H9 (cell line): ENCODE measurements around the gene USP7. TPM values are rescaled to one million over a fixed set of nuclear protein-coding genes. Genes with fewer than 3 reads are reported as not detected.

Experiments
- DNase-seq: peaks from one replicate; pipeline ENCODE4 v3.0.0-alpha.2; 2017
- H2AFZ ChIP-seq: one replicate; pipeline ENCODE4 v1.6.1; 2013; ENCODE audit warnings: mild to moderate bottlenecking, low read length, control low read depth, moderate library complexity
- H2AK5ac ChIP-seq: 2 replicates; pipeline ENCODE4 v1.6.1; 2013; ENCODE audit warnings: low read length, control low read depth, mixed read lengths; ENCODE audit not compliant: insufficient read length
- H2BK120ac ChIP-seq: one replicate; pipeline ENCODE4 v1.6.1; 2013; ENCODE audit warnings: low read depth, mild to moderate bottlenecking, low read length, control low read depth, inconsistent platforms; ENCODE audit not compliant: poor library complexity, severe bottlenecking
- H2BK12ac ChIP-seq: 2 replicates; pipeline ENCODE4 v1.6.1; 2013; ENCODE audit warnings: low read length, control low read depth, mixed read lengths, low read depth; ENCODE audit not compliant: insufficient read length
- H2BK15ac ChIP-seq: 2 replicates; pipeline ENCODE4 v1.6.1; 2013; ENCODE audit warnings: low read depth, low read length, control low read depth
- H2BK20ac ChIP-seq: one replicate; pipeline ENCODE4 v1.6.1; 2013; ENCODE audit warnings: low read depth, mild to moderate bottlenecking, low read length, control low read depth, inconsistent platforms; ENCODE audit not compliant: poor library complexity, severe bottlenecking
- H2BK5ac ChIP-seq: 2 replicates; pipeline ENCODE4 v1.6.1; 2013; ENCODE audit warnings: low read length, control low read depth, mixed read lengths; ENCODE audit not compliant: insufficient read length
- H3K14ac ChIP-seq: 2 replicates; pipeline ENCODE4 v1.6.1; 2013; ENCODE audit warnings: low read length, control low read depth; ENCODE audit not compliant: insufficient read depth
- H3K18ac ChIP-seq: 2 replicates; pipeline ENCODE4 v1.6.1; 2013; ENCODE audit warnings: low read depth, mild to moderate bottlenecking, mixed read lengths, low read length, control low read depth; ENCODE audit not compliant: insufficient read length
- H3K23ac ChIP-seq: 2 replicates; pipeline ENCODE4 v1.6.1; 2013; ENCODE audit warnings: low read length, control low read depth, mixed read lengths, low read depth; ENCODE audit not compliant: insufficient read length
- H3K23me2 ChIP-seq: 2 replicates; pipeline ENCODE4 v1.6.1; 2013; ENCODE audit warnings: low read depth, mild to moderate bottlenecking, mixed read lengths, low read length, control low read depth; ENCODE audit not compliant: insufficient read length, poor library complexity, severe bottlenecking
- H3K27ac ChIP-seq: 2 replicates; pipeline ENCODE4 v1.5.1; 2013; ENCODE audit warnings: low read length, control low read depth, mixed read lengths, low read depth; ENCODE audit not compliant: insufficient read length
- H3K27me3 ChIP-seq: 2 replicates; pipeline ENCODE4 v1.6.1; 2013; ENCODE audit warnings: low read length, control low read depth, inconsistent platforms; ENCODE audit not compliant: insufficient read depth
- H3K4ac ChIP-seq: 2 replicates; pipeline ENCODE4 v1.6.1; 2013; ENCODE audit warnings: low read depth, mild to moderate bottlenecking, control low read depth, inconsistent platforms, low read length, moderate library complexity
- H3K4me1 ChIP-seq: 2 replicates; pipeline ENCODE4 v1.6.1; 2013; ENCODE audit warnings: low read length, control low read depth, inconsistent platforms; ENCODE audit not compliant: insufficient read depth
- H3K4me2 ChIP-seq: 2 replicates; pipeline ENCODE4 v1.6.1; 2013; ENCODE audit warnings: low read length, control low read depth, mixed read lengths; ENCODE audit not compliant: insufficient read length, insufficient read depth
- H3K56ac ChIP-seq: 2 replicates; pipeline ENCODE4 v1.6.1; 2013; ENCODE audit warnings: low read depth, mild to moderate bottlenecking, mixed read lengths, low read length, control low read depth; ENCODE audit not compliant: insufficient read length
- H3K79me1 ChIP-seq: 2 replicates; pipeline ENCODE4 v1.6.1; 2013; ENCODE audit warnings: low read depth, mild to moderate bottlenecking, moderate library complexity, low read length, control low read depth, inconsistent platforms; ENCODE audit not compliant: insufficient read depth, poor library complexity, severe bottlenecking
- H3K79me2 ChIP-seq: 2 replicates; pipeline ENCODE4 v1.6.1; 2013; ENCODE audit warnings: low read length, control low read depth, inconsistent platforms; ENCODE audit not compliant: insufficient read depth
- H3K9ac ChIP-seq: 2 replicates; pipeline ENCODE4 v1.6.1; 2013; ENCODE audit warnings: low read length, control low read depth, mixed read lengths; ENCODE audit not compliant: insufficient read length; ENCODE audit errors: extremely low read depth
- H3K9me3 ChIP-seq: one replicate; pipeline ENCODE4 v1.6.1; 2013; ENCODE audit warnings: low read depth, low read length, inconsistent platforms; ENCODE audit not compliant: control insufficient read depth
- H3T11ph ChIP-seq: one replicate; pipeline ENCODE4 v1.6.1; 2013; ENCODE audit warnings: mild to moderate bottlenecking, low read length, control low read depth, inconsistent platforms
- H4K20me1 ChIP-seq: one replicate; pipeline ENCODE4 v1.6.1; 2013; ENCODE audit not compliant: control insufficient read depth, insufficient read length, insufficient read depth
- H4K5ac ChIP-seq: 2 replicates; pipeline ENCODE4 v1.6.1; 2013; ENCODE audit warnings: low read depth, mild to moderate bottlenecking, mixed read lengths, low read length, control low read depth; ENCODE audit not compliant: insufficient read length
- H4K8ac ChIP-seq: replicated peaks from 2 replicates; pipeline ENCODE4 v1.6.1; 2013; ENCODE audit warnings: low read length, control low read depth, mixed read lengths, low read depth; ENCODE audit not compliant: insufficient read length
- H4K91ac ChIP-seq: 2 replicates; pipeline ENCODE4 v1.6.1; 2013; ENCODE audit warnings: low read depth, mild to moderate bottlenecking, moderate library complexity, mixed read lengths, low read length, control low read depth; ENCODE audit not compliant: insufficient read length
- H3K27ac Mint-ChIP-seq, 3 experiments: 2 replicates in 2 of 3; 3 replicates in 1 of 3; pipeline ENCODE4 v1.8.0; 2020 to 2021; ENCODE audit warnings: mixed read lengths in 3 of 3, mild to moderate bottlenecking in 1 of 3, moderate library complexity in 1 of 3
- H3K27me3 Mint-ChIP-seq: 2 replicates; pipeline ENCODE4 v1.8.0; 2021; ENCODE audit warnings: low read depth, mild to moderate bottlenecking, moderate library complexity, mixed read lengths
- H3K36me3 Mint-ChIP-seq, 3 experiments: 2 replicates in 2 of 3; 3 replicates in 1 of 3; pipeline ENCODE4 v1.8.0; 2020 to 2021; ENCODE audit warnings: low read depth in 3 of 3, mixed read lengths in 3 of 3; ENCODE audit not compliant: insufficient read depth in 1 of 3
- H3K4me1 Mint-ChIP-seq, 2 experiments: 2 replicates each; pipeline ENCODE4 v1.8.0; 2020; ENCODE audit warnings: mixed read lengths in 2 of 2
- H3K4me3 Mint-ChIP-seq, 2 experiments: 2 replicates in 1 of 2; 3 replicates in 1 of 2; pipeline ENCODE4 v1.8.0; 2020 to 2021; ENCODE audit warnings: mild to moderate bottlenecking in 2 of 2, mixed read lengths in 2 of 2, moderate library complexity in 1 of 2
- H3K9me3 Mint-ChIP-seq, 2 experiments: 2 replicates in 1 of 2; 3 replicates in 1 of 2; pipeline ENCODE4 v1.8.0; 2020; ENCODE audit warnings: mild to moderate bottlenecking in 2 of 2, mixed read lengths in 2 of 2, moderate library complexity in 1 of 2
- CTCF ChIP-seq: fragments of 200-600 bp; sonication (generic); conservative IDR thresholded peaks from 3 replicates; pipeline ENCODE4 v1.8.0; 2021; ENCODE audit warnings: antibody characterized with exemption, mild to moderate bottlenecking
- WGBS: extraction: QIAGEN DNeasy Blood & Tissue Kit; methylation state at CpG from one replicate; pipeline ENCODE4 v1.1.7; 2013; ENCODE audit warnings: missing lambda C conversion rate, low lambda C conversion rate, mixed read lengths; ENCODE audit not compliant: insufficient read length; ENCODE audit errors: extremely low coverage; 5-methylcytosine and 5-hydroxymethylcytosine counted together
- total RNA-seq: library from RNA; stranded (reverse); gene quantifications from 2 replicates; pipeline ENCODE4 v1.2.1, GENCODE V29; 2021

USP7 gene
- total RNA-seq, 1 experiment from 2014 or later: 192 TPM

DNA sequence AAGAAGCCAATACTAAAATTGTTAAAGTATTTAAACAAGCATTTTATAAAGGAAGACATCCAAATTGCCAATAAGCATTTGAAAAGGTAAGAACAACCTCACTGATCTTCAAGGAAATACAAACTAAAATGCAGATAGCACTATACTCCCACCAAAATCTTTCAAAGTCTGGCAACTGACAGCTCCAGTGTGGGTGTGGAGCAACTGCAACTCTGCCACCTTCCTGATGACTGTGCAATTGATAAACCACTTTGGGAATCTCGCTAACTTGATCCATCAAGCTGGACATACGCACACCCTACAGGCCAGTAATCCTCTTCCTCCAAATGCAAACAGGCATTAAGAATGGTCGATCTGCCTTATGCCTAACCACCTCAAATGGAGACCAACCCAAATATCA lies 49.6 kb downstream of the USP7 start:
- no peaks in the 10 kb centered on the region for H3K9me3 ChIP-seq
- TF ChIP-seq CTCF: no peak
- H4K20me1 ChIP-seq: no peaks in the 10 kb centered on the region
- WGBS: no CpG with 5 or more reads among the region's 3 CpGs
- no peaks in the 10 kb centered on the region for H3K4me1 ChIP-seq
- peaks cover 14 to 20% of the 10 kb centered on the region in 2 experiments for H3K4me1 Mint-ChIP-seq
- H3K9ac ChIP-seq: no peak overlapping the region
- peaks cover 3% of the 10 kb centered on the region; the same call in 1 of the 2 replicates for H3K79me2 ChIP-seq
- H3K18ac ChIP-seq: no peak overlapping the region
- H2AK5ac ChIP-seq: no peak overlapping the region
- no peaks in the 10 kb centered on the region for H3K9me3 Mint-ChIP-seq
- H3K36me3 Mint-ChIP-seq: peaks cover 61 to 88% (median 85%) of the 10 kb centered on the region in 3 experiments
- no peak overlapping the region for H2AFZ ChIP-seq
- no peak overlapping the region for H2BK15ac ChIP-seq
- H3K27me3 ChIP-seq: no peaks in the 10 kb centered on the region
- H4K91ac ChIP-seq: no peak overlapping the region
- no peak overlapping the region for H3K27ac Mint-ChIP-seq
- no peak overlapping the region for H3K23ac ChIP-seq
- H2BK20ac ChIP-seq: no peak overlapping the region
- peaks cover 5% of the 10 kb centered on the region for H3K79me1 ChIP-seq
- no peak overlapping the region for H3K4me2 ChIP-seq
- H3K4ac ChIP-seq: no peak overlapping the region
- no peak overlapping the region for H3K56ac ChIP-seq
- no peak overlapping the region for H3K14ac ChIP-seq
- H2BK12ac ChIP-seq: no peak overlapping the region
- H2BK5ac ChIP-seq: no peak overlapping the region
- no peak overlapping the region for H3K27ac ChIP-seq
- no peaks in the 10 kb centered on the region for H3K23me2 ChIP-seq
- DNase-seq: no peak
- no peak overlapping the region for H2BK120ac ChIP-seq
- no peak overlapping the region for H3T11ph ChIP-seq
- no peak overlapping the region for H4K8ac ChIP-seq
- H3K27me3 Mint-ChIP-seq: no peaks in the 10 kb centered on the region
- H4K5ac ChIP-seq: no peak overlapping the region
- H3K4me3 Mint-ChIP-seq: no peak overlapping the region
